Measurements from ENCODE around the gene TEAD1.
A peak's percentile ranks its signal among the peaks of the same experiment; 100 is the strongest.

The TEAD1 gene

GRCh38 chr11:12983336-12983735 lies 309.1 kb downstream of the TEAD1 start:
- no peak for TF ChIP-seq SPI1 (IDR thresholded peaks at IDR 0.05; ENCODE audit: borderline replicate concordance, low read depth)
- TF ChIP-seq POLR2AphosphoS5 (IDR thresholded peaks at IDR 0.05; ENCODE audit: low read depth): no peak
- TF ChIP-seq CTCF (IDR thresholded peaks at IDR 0.05; ENCODE audit: insufficient read depth, low read length): no peak
- TF ChIP-seq GABPA (IDR thresholded peaks at IDR 0.05; ENCODE audit: low read depth): no peak
- no peak for TF ChIP-seq REST (IDR thresholded peaks at IDR 0.05; ENCODE audit: insufficient replicate concordance, low read depth)
- Histone ChIP-seq H3K4me3 (replicated peaks; ENCODE audit: insufficient read depth, low read length) (no peak overlapping the region), H3K27ac (replicated peaks) (no peak overlapping the region), H3K27me3 (ENCODE audit: insufficient read depth, poor library complexity, severe bottlenecking) (no peaks in the 10 kb centered on the region)
- DNase-seq (ENCODE audit: low read depth in 1 of 2, low spot score in 1 of 2): no peak

- H3K27me3 ChIP-seq (ENCODE audit: insufficient read depth, poor library complexity, severe bottlenecking): no peaks in the 10 kb centered on the region
- no peak overlapping the region for H3K4me3 ChIP-seq (replicated peaks; ENCODE audit: insufficient read depth, low read length)
- no peak overlapping the region for H3K27ac ChIP-seq (replicated peaks)
- no peak for TF ChIP-seq GABPA (IDR thresholded peaks at IDR 0.05; ENCODE audit: low read depth)
- TF ChIP-seq CTCF (IDR thresholded peaks at IDR 0.05; ENCODE audit: insufficient read depth, low read length): no peak
- no peak for TF ChIP-seq POLR2AphosphoS5 (IDR thresholded peaks at IDR 0.05; ENCODE audit: low read depth)
- TF ChIP-seq SPI1 (IDR thresholded peaks at IDR 0.05; ENCODE audit: borderline replicate concordance, low read depth): no peak
- no peak for TF ChIP-seq REST (IDR thresholded peaks at IDR 0.05; ENCODE audit: insufficient replicate concordance, low read depth)
- no peak for DNase-seq (ENCODE audit: low read depth in 1 of 2, low spot score in 1 of 2)
These were observed 312.1 kb downstream of the TEAD1 start for GRCh38 chr11:12986194-12986898.

GRCh38 chr11:12989428-12990161 lies 315.4 kb downstream of the TEAD1 start:
- Histone ChIP-seq H3K4me3 (replicated peaks; ENCODE audit: insufficient read depth, low read length) (no peak overlapping the region), H3K27ac (replicated peaks) (no peak overlapping the region), H3K27me3 (ENCODE audit: insufficient read depth, poor library complexity, severe bottlenecking) (no peaks in the 10 kb centered on the region)
- peak in 1 of 2 experiments; percentile 5 for DNase-seq (ENCODE audit: low read depth in 1 of 2, low spot score in 1 of 2)
- no peak for TF ChIP-seq POLR2AphosphoS5 (IDR thresholded peaks at IDR 0.05; ENCODE audit: low read depth)
- TF ChIP-seq GABPA (IDR thresholded peaks at IDR 0.05; ENCODE audit: low read depth): no peak
- no peak for TF ChIP-seq SPI1 (IDR thresholded peaks at IDR 0.05; ENCODE audit: borderline replicate concordance, low read depth)
- TF ChIP-seq CTCF (IDR thresholded peaks at IDR 0.05; ENCODE audit: insufficient read depth, low read length): no peak
- TF ChIP-seq REST (IDR thresholded peaks at IDR 0.05; ENCODE audit: insufficient replicate concordance, low read depth): no peak
